ENCODE results near the gene OGFOD1. TPM values are rescaled to one million over a fixed set of nuclear protein-coding genes. Genes with fewer than 3 reads are reported as not detected.

The OGFOD1 gene
- total and polyA plus RNA-seq, 2 of the 13 experiments (the other 11 are each of a cell fraction or from before 2014, with no cell fraction given), result 35.2 to 81.3 TPM

GRCh38 chr16:56462064-56462796, 10.9 kb downstream of the OGFOD1 start:
- FAIRE-seq, result no peak
- Histone ChIP-seq H3K36me3 (replicated peaks in 1 of 2; ENCODE audit: control insufficient read depth in 1 of 2, insufficient read depth in 2 of 2, low read length in 2 of 2) (peaks cover 32 to 82% of the 10 kb centered on the region in 2 experiments), H3K4me2 (ENCODE audit: low read depth, low read length) (no peak overlapping the region), H3K79me2 (ENCODE audit: insufficient read depth, low read length) (no peaks in the 10 kb centered on the region), H3K9me3 (ENCODE audit: low read length) (no peaks in the 10 kb centered on the region), H4K20me1 (ENCODE audit: insufficient read depth, low read length) (no peaks in the 10 kb centered on the region), H2AFZ (ENCODE audit: low read length) (no peak overlapping the region), H3K4me3 (replicated peaks in 1 of 3; ENCODE audit: insufficient read depth in 1 of 3, low read depth in 2 of 3, low read length in 3 of 3) (no peak overlapping the region), H3K9ac (ENCODE audit: insufficient read depth, low read depth, low read length) (no peak overlapping the region), H3K27me3 (ENCODE audit: control insufficient read depth in 1 of 2, insufficient read depth in 2 of 2, low read length in 2 of 2) (no peaks in the 10 kb centered on the region), H3K4me1 (ENCODE audit: insufficient read depth, low read length) (no peaks in the 10 kb centered on the region), H3K27ac (ENCODE audit: extremely low read length, insufficient read depth, low read length) (no peak overlapping the region)
- 88% methylated on average over 3 of the region's 3 CpGs for WGBS (ENCODE audit: low lambda C conversion rate)
- no TSS peak for BruUV-seq (replicated peaks)
- ATAC-seq, result no peak
- CTCF ChIA-PET (ENCODE audit: low intra/inter-chr PET ratio, low total read pairs), result no interaction called here
- in situ Hi-C loops (cut with HindIII; ENCODE audit: extremely low pct_ligation_motif_present, low pct_unique_long_range_greater_than_20kb) (no loop called here), intact Hi-C loops (cut with micrococcal nuclease; ENCODE audit: unreplicated experiment) (no loop called here)
- TF ChIP-seq POLR2G (IDR thresholded peaks at IDR 0.05; ENCODE audit: low read depth, low read length), result no peak
- TF ChIP-seq ZNF850 (CRISPR knock-in tag; conservative IDR thresholded peaks at IDR 0.05), result no peak
- no peak for TF ChIP-seq KAT8 (CRISPR knock-in tag; IDR thresholded peaks at IDR 0.05)
- TF ChIP-seq, protein P1, sequence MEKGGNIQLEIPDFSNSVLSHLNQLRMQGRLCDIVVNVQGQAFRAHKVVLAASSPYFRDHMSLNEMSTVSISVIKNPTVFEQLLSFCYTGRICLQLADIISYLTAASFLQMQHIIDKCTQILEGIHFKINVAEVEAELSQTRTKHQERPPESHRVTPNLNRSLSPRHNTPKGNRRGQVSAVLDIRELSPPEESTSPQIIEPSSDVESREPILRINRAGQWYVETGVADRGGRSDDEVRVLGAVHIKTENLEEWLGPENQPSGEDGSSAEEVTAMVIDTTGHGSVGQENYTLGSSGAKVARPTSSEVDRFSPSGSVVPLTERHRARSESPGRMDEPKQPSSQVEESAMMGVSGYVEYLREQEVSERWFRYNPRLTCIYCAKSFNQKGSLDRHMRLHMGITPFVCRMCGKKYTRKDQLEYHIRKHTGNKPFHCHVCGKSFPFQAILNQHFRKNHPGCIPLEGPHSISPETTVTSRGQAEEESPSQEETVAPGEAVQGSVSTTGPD (CRISPR knock-in tag; IDR thresholded peaks at IDR 0.05), result no peak
- 0 out of 2 replicates have a peak, but pooled peaks have one; percentile 38 for TF ChIP-seq RBFOX2 (IDR thresholded peaks at IDR 0.05; ENCODE audit: low read depth, low read length)
- 0 out of 2 replicates have a peak, but pooled peaks have one; percentile 28 for TF ChIP-seq BCL6 (CRISPR knock-in tag; IDR thresholded peaks at IDR 0.05)
- TF ChIP-seq ZNF337 (CRISPR knock-in tag; IDR thresholded peaks at IDR 0.05; ENCODE audit: borderline replicate concordance, low read depth), result no peak
- no peak for TF ChIP-seq SAP130 (CRISPR knock-in tag; IDR thresholded peaks at IDR 0.05; ENCODE audit: low read depth)
- no peak for TF ChIP-seq ZNF251 (CRISPR knock-in tag; IDR thresholded peaks at IDR 0.05)
- no peak for DNase-seq (ENCODE audit: low spot score)
- POLR2A ChIA-PET, result interaction anchor here (1.3 kb wide), 1 partner anchor 11 kb away, joined by 5 read pairs; the partner anchor contains the start of genes NUDT21 and OGFOD1

Measured in HepG2 (cell line).